NCI-H446 treated with DMSO at 0.1 percent for 48 hours (cell line): ENCODE data around the gene LRBA.
A peak's percentile ranks its signal among the peaks of the same experiment; 100 is the strongest.
"Not testable (repeated sequence)": the region's sequence is repeated elsewhere in the genome, so short reads cannot be mapped to it uniquely, and the experiment has no call there.

Source experiments
- DNase-seq: peaks from one replicate; lab custom pipeline; 2025; lab: John Stamatoyannopoulos, UW

Gene LRBA

GRCh38 chr4:151015459-151016347, 619 bp upstream of the LRBA start:
- DNase-seq: peak; percentile 48

GRCh38 chr4:151013944-151014343, 1.1 kb downstream of the LRBA start:
- no peak for DNase-seq

- DNase-seq: no peak
Measured at GRCh38 chr4:151013491-151013890, 1.6 kb downstream of the LRBA start.

- no peak for DNase-seq
Measured at GRCh38 chr4:151012820-151013219, 2.3 kb downstream of the LRBA start.

- no peak for DNase-seq
Measured at GRCh38 chr4:151012376-151012775, 2.7 kb downstream of the LRBA start.

- no peak for DNase-seq
Measured at GRCh38 chr4:151004222-151004621, 10.9 kb downstream of the LRBA start.

GRCh38 chr4:151000747-151001429, 14.2 kb downstream of the LRBA start:
- no peak for DNase-seq

- no peak for DNase-seq
Measured at GRCh38 chr4:150999086-150999485, 16.0 kb downstream of the LRBA start.

- DNase-seq: no peak
Measured at GRCh38 chr4:150997141-150997540, 17.9 kb downstream of the LRBA start.

- no peak for DNase-seq
Measured at GRCh38 chr4:150994721-150995120, 20.4 kb downstream of the LRBA start.

GRCh38 chr4:150993577-150993976, 21.5 kb downstream of the LRBA start:
- DNase-seq: not testable (repeated sequence)

GRCh38 chr4:150990993-150991392, 24.1 kb downstream of the LRBA start:
- DNase-seq: no peak

- DNase-seq: no peak
Measured at GRCh38 chr4:150990250-150990649, 24.8 kb downstream of the LRBA start.

- DNase-seq: no peak
Measured at GRCh38 chr4:150988238-150988637, 26.8 kb downstream of the LRBA start.

GRCh38 chr4:150987204-150987603, 27.9 kb downstream of the LRBA start:
- DNase-seq: no peak

GRCh38 chr4:150986085-150986484, 29.0 kb downstream of the LRBA start:
- DNase-seq: no peak

- DNase-seq: no peak
Measured at GRCh38 chr4:150983851-150984250, 31.2 kb downstream of the LRBA start.

- DNase-seq: no peak
Measured at GRCh38 chr4:150982557-150983233, 32.4 kb downstream of the LRBA start.

- DNase-seq: no peak
Measured at GRCh38 chr4:150978738-150979575, 36.1 kb downstream of the LRBA start.

GRCh38 chr4:150976478-150977118, 38.5 kb downstream of the LRBA start:
- DNase-seq: no peak

- no peak for DNase-seq
Measured at GRCh38 chr4:150974750-150975149, 40.3 kb downstream of the LRBA start.
